ENCODE data around the gene ASB9. TPM values are rescaled to one million over a fixed set of nuclear protein-coding genes. Genes with fewer than 3 reads are reported as not detected.
A peak's percentile ranks its signal among the peaks of the same experiment; 100 is the strongest.

Gene ASB9
- total RNA-seq, 1 experiment from 2014 or later: 5.7 TPM

- peaks cover 17% of the 10 kb centered on the region for H3F3A ChIP-seq (ENCODE audit: insufficient read depth, low read depth)
- intact Hi-C loops (cut with micrococcal nuclease; ENCODE audit: unreplicated experiment): no loop called here
- no peaks in the 10 kb centered on the region for H3K36me3 ChIP-seq (ENCODE audit: low read depth)
- no peaks in the 10 kb centered on the region for H3K9me3 ChIP-seq (ENCODE audit: insufficient read depth, low read depth)
- peaks cover 21% of the 10 kb centered on the region for H3K4me1 ChIP-seq (replicated peaks; ENCODE audit: insufficient read depth)
- H3K27ac ChIP-seq: peak overlapping the region; percentile 81
- H3K27me3 ChIP-seq (ENCODE audit: insufficient read depth, low read depth): no peaks in the 10 kb centered on the region
- no peak overlapping the region for H2AFZ ChIP-seq
- no peaks in the 10 kb centered on the region for H3K9me2 ChIP-seq (ENCODE audit: insufficient read depth)
- no TSS peak for BruUV-seq (replicated peaks)
- POLR2A ChIA-PET (ENCODE audit: unreplicated experiment): interaction anchor here (0.6 kb wide), 1 partner anchor 1450 kb away, joined by 3 read pairs; the partner anchor contains the start of gene SYAP1
- peak overlapping the region; percentile 86 for H3K4me2 ChIP-seq
- H4K20me1 ChIP-seq (ENCODE audit: insufficient read depth): no peaks in the 10 kb centered on the region
- CTCF ChIA-PET: no interaction called here
- DNase-seq: peak in 1 of 2 experiments; percentile 38
- no peaks in the 10 kb centered on the region for H3K79me2 ChIP-seq (ENCODE audit: low read depth)
- H3K4me3 ChIP-seq: peak overlapping the region; percentile 55; the same call in 1 of the 2 replicates
- TF ChIP-seq EZH2 (IDR thresholded peaks at IDR 0.05; ENCODE audit: low read depth) (no peak), CTCF (conservative IDR thresholded peaks at IDR 0.05) (no peak)
These were observed 763 bp downstream of the ASB9 start for GRCh38 chrX:15269120-15269519.

GRCh38 chrX:15254852-15255251 lies 15.0 kb downstream of the ASB9 start:
- no TSS peak for BruUV-seq (replicated peaks)

GRCh38 chrX:15245896-15246295 lies 24.0 kb downstream of the ASB9 start:
- Histone ChIP-seq H2AFZ (no peak overlapping the region), H3K27ac (no peak overlapping the region), H3K79me2 (ENCODE audit: low read depth) (no peaks in the 10 kb centered on the region), H3K4me3 (no peak overlapping the region), H3K9me2 (ENCODE audit: insufficient read depth) (no peaks in the 10 kb centered on the region), H3K4me1 (replicated peaks; ENCODE audit: insufficient read depth) (no peaks in the 10 kb centered on the region), H4K20me1 (ENCODE audit: insufficient read depth) (no peaks in the 10 kb centered on the region), H3K4me2 (no peak overlapping the region), H3F3A (ENCODE audit: insufficient read depth, low read depth) (no peaks in the 10 kb centered on the region), H3K9me3 (ENCODE audit: insufficient read depth, low read depth) (no peaks in the 10 kb centered on the region), H3K36me3 (ENCODE audit: low read depth) (no peaks in the 10 kb centered on the region), H3K27me3 (ENCODE audit: insufficient read depth, low read depth) (no peaks in the 10 kb centered on the region)
- TF ChIP-seq CTCF (conservative IDR thresholded peaks at IDR 0.05): no peak
- TF ChIP-seq EZH2 (IDR thresholded peaks at IDR 0.05; ENCODE audit: low read depth): no peak
- DNase-seq: no peak
- intact Hi-C loops (cut with micrococcal nuclease; ENCODE audit: unreplicated experiment): loop anchor here (10.0 kb wide), 1 partner anchor 101 kb away; no protein-coding TSS in a partner anchor
- BruUV-seq (replicated peaks): no TSS peak
- POLR2A ChIA-PET (ENCODE audit: unreplicated experiment): no interaction called here
- CTCF ChIA-PET: no interaction called here

More at GRCh38 chrX:15254852-15255251, 15.0 kb downstream of the ASB9 start:
- Histone ChIP-seq H2AFZ (no peak overlapping the region), H3K27me3 (ENCODE audit: insufficient read depth, low read depth) (no peaks in the 10 kb centered on the region), H3K9me2 (ENCODE audit: insufficient read depth) (no peaks in the 10 kb centered on the region), H3F3A (ENCODE audit: insufficient read depth, low read depth) (no peaks in the 10 kb centered on the region), H3K9me3 (ENCODE audit: insufficient read depth, low read depth) (0 out of 2 replicates have a peak, but pooled peaks cover 3% of the 10 kb centered on the region), H3K4me2 (no peak overlapping the region), H3K4me1 (replicated peaks; ENCODE audit: insufficient read depth) (0 out of 2 replicates have a peak, but pooled peaks cover 5% of the 10 kb centered on the region), H3K4me3 (no peak overlapping the region), H3K36me3 (ENCODE audit: low read depth) (no peaks in the 10 kb centered on the region), H3K27ac (no peak overlapping the region), H4K20me1 (ENCODE audit: insufficient read depth) (no peaks in the 10 kb centered on the region), H3K79me2 (ENCODE audit: low read depth) (no peaks in the 10 kb centered on the region)
- intact Hi-C loops (cut with micrococcal nuclease; ENCODE audit: unreplicated experiment): no loop called here
- no peak for DNase-seq
- ChIA-PET CTCF (interaction anchor here (0.6 kb wide), 1 partner anchor 120 kb away, joined by 3 read pairs; no protein-coding TSS in a partner anchor), POLR2A (ENCODE audit: unreplicated experiment) (no interaction called here)
- TF ChIP-seq EZH2 (IDR thresholded peaks at IDR 0.05; ENCODE audit: low read depth) (no peak), CTCF (conservative IDR thresholded peaks at IDR 0.05) (no peak)

All from PC-9 (cell line).